ENCODE measurements around the gene CD300H. TPM values are rescaled to one million over a fixed set of nuclear protein-coding genes. Genes with fewer than 3 reads are reported as not detected.

The CD300H gene
- polyA plus RNA-seq, 3 donors: 57.9 to 148 (median 84.7) TPM

GRCh38 chr17:74597069-74597790 is 29.9 kb upstream of the CD300H start:
- intact Hi-C loops (cut with micrococcal nuclease): loop anchor here in 1 of 2 donors (5.0 kb wide), 1 partner anchor 60 kb away; no protein-coding TSS in a partner anchor
- Histone ChIP-seq H3K4me3 (replicated peaks in 1 of 3; ENCODE audit: low read depth in 2 of 3, low read length in 3 of 3) (no peak overlapping the region), H3K27me3 (ENCODE audit: control insufficient read depth in 2 of 2, insufficient read depth in 2 of 2, low read length in 2 of 2) (no peaks in the 10 kb centered on the region), H3K36me3 (replicated peaks in 1 of 2; ENCODE audit: control insufficient read depth in 1 of 2, insufficient read depth in 2 of 2, low read length in 2 of 2) (no peaks in the 10 kb centered on the region), H3K4me2 (replicated peaks; ENCODE audit: extremely low read depth, low read length, poor library complexity, severe bottlenecking) (no peak overlapping the region), H4K20me1 (ENCODE audit: insufficient read depth, low read length) (no peaks in the 10 kb centered on the region), H3K27ac (ENCODE audit: low read depth in 1 of 2, low read length in 2 of 2) (peak overlapping the region in 1 of 2 donors; percentile 7), H3K4me1 (ENCODE audit: control insufficient read depth in 1 of 2, insufficient read depth in 2 of 2, low read length in 2 of 2) (peaks cover 81 to 83% of the 10 kb centered on the region in 2 donors), H3K9ac (ENCODE audit: insufficient read depth, low read length, poor library complexity, severe bottlenecking) (no peak overlapping the region), H3K9me3 (replicated peaks in 1 of 2; ENCODE audit: control insufficient read depth in 1 of 2, insufficient read depth in 1 of 2, low read length in 2 of 2) (no peaks in the 10 kb centered on the region), H2AFZ (ENCODE audit: insufficient read depth, low read depth, low read length, poor library complexity, severe bottlenecking) (no peak overlapping the region), H3K79me2 (ENCODE audit: insufficient read depth, low read length) (no peaks in the 10 kb centered on the region)
- H3K4me3 Mint-ChIP-seq: no peak overlapping the region
- 100% methylated on average over 1 of the region's 8 CpGs for WGBS (ENCODE audit: insufficient coverage)
- peaks cover 0 to 3% (median 0%) of the 10 kb centered on the region in 7 donors for H3K9me3 Mint-ChIP-seq
- no peak for TF ChIP-seq CTCF (IDR thresholded peaks at IDR 0.05)
- DNase-seq: peak in 1 of 3 donors; percentile 72
- H3K4me1 Mint-ChIP-seq: peaks cover 80% of the 10 kb centered on the region
- H3K27me3 Mint-ChIP-seq (ENCODE audit: low read depth in 3 of 3): peaks cover 0 to 10% (median 4%) of the 10 kb centered on the region in 3 donors
- H3K36me3 Mint-ChIP-seq: peaks cover 0 to 25% of the 10 kb centered on the region in 2 donors
- H3K27ac Mint-ChIP-seq: peak overlapping the region in 4 of 7 donors; percentile 42 to 88 (median 67)

GRCh38 chr17:74595037-74595750 is 27.9 kb upstream of the CD300H start:
- TF ChIP-seq CTCF (IDR thresholded peaks at IDR 0.05): no peak
- peaks cover 0 to 3% (median 0%) of the 10 kb centered on the region in 7 donors for H3K9me3 Mint-ChIP-seq
- no peaks in the 10 kb centered on the region for H3K9me3 ChIP-seq (replicated peaks in 1 of 2; ENCODE audit: control insufficient read depth in 1 of 2, insufficient read depth in 1 of 2, low read length in 2 of 2)
- 4% methylated on average over 2 of the region's 6 CpGs for WGBS (ENCODE audit: insufficient coverage)
- no peak overlapping the region for H3K4me3 ChIP-seq (replicated peaks in 1 of 3; ENCODE audit: low read depth in 2 of 3, low read length in 3 of 3)
- H3K4me3 Mint-ChIP-seq: peak overlapping the region in 1 of 2 donors; percentile 35
- H3K9ac ChIP-seq (ENCODE audit: insufficient read depth, low read length, poor library complexity, severe bottlenecking): no peak overlapping the region
- intact Hi-C loops (cut with micrococcal nuclease): loop anchor here in 1 of 2 donors (5.0 kb wide), 1 partner anchor 58 kb away; no protein-coding TSS in a partner anchor
- peak overlapping the region; percentile 12 for H3K4me2 ChIP-seq (replicated peaks; ENCODE audit: extremely low read depth, low read length, poor library complexity, severe bottlenecking)
- no peaks in the 10 kb centered on the region for H3K36me3 ChIP-seq (replicated peaks in 1 of 2; ENCODE audit: control insufficient read depth in 1 of 2, insufficient read depth in 2 of 2, low read length in 2 of 2)
- H3K27me3 Mint-ChIP-seq (ENCODE audit: low read depth in 3 of 3): peaks cover 3 to 14% (median 7%) of the 10 kb centered on the region in 3 donors
- no peak overlapping the region for H2AFZ ChIP-seq (ENCODE audit: insufficient read depth, low read depth, low read length, poor library complexity, severe bottlenecking)
- H3K27ac ChIP-seq (ENCODE audit: low read depth in 1 of 2, low read length in 2 of 2): peak overlapping the region; percentile 23 to 29
- peak; percentile 37 to 68 (median 67) for DNase-seq
- H3K27me3 ChIP-seq (ENCODE audit: control insufficient read depth in 2 of 2, insufficient read depth in 2 of 2, low read length in 2 of 2): no peaks in the 10 kb centered on the region
- H3K36me3 Mint-ChIP-seq: peaks cover 0 to 13% of the 10 kb centered on the region in 2 donors
- H3K4me1 ChIP-seq (ENCODE audit: control insufficient read depth in 1 of 2, insufficient read depth in 2 of 2, low read length in 2 of 2): peaks cover 68 to 72% of the 10 kb centered on the region in 2 donors
- peak overlapping the region; percentile 54 to 85 (median 75) for H3K27ac Mint-ChIP-seq
- H3K79me2 ChIP-seq (ENCODE audit: insufficient read depth, low read length): no peaks in the 10 kb centered on the region
- H4K20me1 ChIP-seq (ENCODE audit: insufficient read depth, low read length): no peaks in the 10 kb centered on the region
- H3K4me1 Mint-ChIP-seq: peaks cover 68% of the 10 kb centered on the region
